HFFc6 (cell line): ENCODE data around the gene BMP2. TPM values are rescaled to one million over a fixed set of nuclear protein-coding genes. Genes with fewer than 3 reads are reported as not detected.

ENCODE experiments used
- DNase-seq: peaks from one replicate; pipeline ENCODE4 v3.0.0-alpha.2; 2018
- H3K27ac Mint-ChIP-seq: 2 replicates; pipeline ENCODE4 v1.8.0; 2020; ENCODE audit warnings: mild to moderate bottlenecking, mixed read lengths
- H3K27me3 Mint-ChIP-seq: 2 replicates; pipeline ENCODE4 v1.8.0; 2021; ENCODE audit warnings: mild to moderate bottlenecking, moderate library complexity, mixed read lengths; ENCODE audit not compliant: insufficient read depth
- H3K36me3 Mint-ChIP-seq: 2 replicates; pipeline ENCODE4 v1.8.0; 2021; ENCODE audit warnings: low read depth, mixed read lengths
- H3K4me1 Mint-ChIP-seq: 2 replicates; pipeline ENCODE4 v1.8.0; 2020; ENCODE audit warnings: low read depth, mixed read lengths
- H3K4me3 Mint-ChIP-seq: 2 replicates; pipeline ENCODE4 v1.8.0; 2020; ENCODE audit warnings: mild to moderate bottlenecking, moderate library complexity, mixed read lengths
- H3K9me3 Mint-ChIP-seq: 2 replicates; pipeline ENCODE4 v1.8.0; 2020; ENCODE audit warnings: mild to moderate bottlenecking, mixed read lengths
- total RNA-seq, 6 experiments: library from RNA; stranded (reverse); fragmentation: NEBNext Ultra II Directional; extraction: Animal tissue kit (Norgen Biotek cat#: 25700); gene quantifications; 2 replicates in 1 of 6; 3 replicates in 5 of 6; pipeline ENCODE4 v1.2.3, GENCODE V29; 2021
- TF ChIP-seq, protein P1 (sequence below): fragments of 200-600 bp; sonication (generic); IDR thresholded peaks from 2 replicates; pipeline ENCODE4 v1.5.0; 2021; ENCODE audit warnings: antibody characterized with exemption, mild to moderate bottlenecking

Gene BMP2
- total RNA-seq, 6 experiments from 2014 or later = 0.05 to 0.07 (median 0.05) TPM; not detected in 3

DNA sequence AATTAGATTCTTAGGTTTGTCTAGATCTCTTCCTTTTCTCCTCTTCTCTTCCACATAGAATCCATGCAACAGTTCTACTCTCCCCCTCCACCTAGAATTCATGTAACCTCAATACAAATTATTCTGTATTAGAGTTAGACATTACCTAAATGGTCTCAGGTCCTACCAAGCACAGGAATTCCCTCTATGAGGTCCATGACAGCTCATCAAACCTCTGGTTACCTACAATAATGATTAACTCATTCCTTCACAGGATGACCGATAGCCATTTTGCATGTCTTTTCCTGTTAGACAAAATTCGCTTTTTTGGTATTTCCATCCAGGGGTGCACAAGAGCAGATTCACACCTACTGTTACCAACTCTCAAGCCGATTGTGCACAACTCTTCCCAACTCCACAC, 27.4 kb upstream of the BMP2 start:
- no peak overlapping the region for H3K4me3 Mint-ChIP-seq
- no peaks in the 10 kb centered on the region for H3K36me3 Mint-ChIP-seq
- DNase-seq = no peak
- no peak overlapping the region for H3K27ac Mint-ChIP-seq
- TF ChIP-seq, protein P1, sequence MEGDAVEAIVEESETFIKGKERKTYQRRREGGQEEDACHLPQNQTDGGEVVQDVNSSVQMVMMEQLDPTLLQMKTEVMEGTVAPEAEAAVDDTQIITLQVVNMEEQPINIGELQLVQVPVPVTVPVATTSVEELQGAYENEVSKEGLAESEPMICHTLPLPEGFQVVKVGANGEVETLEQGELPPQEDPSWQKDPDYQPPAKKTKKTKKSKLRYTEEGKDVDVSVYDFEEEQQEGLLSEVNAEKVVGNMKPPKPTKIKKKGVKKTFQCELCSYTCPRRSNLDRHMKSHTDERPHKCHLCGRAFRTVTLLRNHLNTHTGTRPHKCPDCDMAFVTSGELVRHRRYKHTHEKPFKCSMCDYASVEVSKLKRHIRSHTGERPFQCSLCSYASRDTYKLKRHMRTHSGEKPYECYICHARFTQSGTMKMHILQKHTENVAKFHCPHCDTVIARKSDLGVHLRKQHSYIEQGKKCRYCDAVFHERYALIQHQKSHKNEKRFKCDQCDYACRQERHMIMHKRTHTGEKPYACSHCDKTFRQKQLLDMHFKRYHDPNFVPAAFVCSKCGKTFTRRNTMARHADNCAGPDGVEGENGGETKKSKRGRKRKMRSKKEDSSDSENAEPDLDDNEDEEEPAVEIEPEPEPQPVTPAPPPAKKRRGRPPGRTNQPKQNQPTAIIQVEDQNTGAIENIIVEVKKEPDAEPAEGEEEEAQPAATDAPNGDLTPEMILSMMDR = no peak
- H3K27me3 Mint-ChIP-seq = no peaks in the 10 kb centered on the region
- peaks cover 36% of the 10 kb centered on the region for H3K9me3 Mint-ChIP-seq
- H3K4me1 Mint-ChIP-seq = no peaks in the 10 kb centered on the region

DNA sequence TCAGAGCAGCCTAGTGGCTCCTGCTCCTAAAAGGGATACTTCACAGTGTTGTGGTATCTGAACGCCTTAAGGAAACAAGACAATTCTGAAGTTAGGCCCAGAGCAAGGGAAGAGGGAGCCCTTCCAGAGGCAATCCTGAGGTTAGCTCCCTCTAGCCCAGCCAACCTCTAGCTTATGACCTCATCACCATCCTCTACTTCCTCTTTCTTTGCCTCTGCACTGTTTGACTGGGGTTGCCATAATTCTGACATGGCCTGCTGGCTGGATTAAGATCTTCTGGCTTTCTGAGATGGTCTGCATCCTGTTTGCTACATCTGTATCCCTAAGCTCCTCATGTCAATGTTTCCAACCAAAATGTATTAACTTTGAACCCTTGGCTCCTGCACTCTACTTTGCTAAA, 23.3 kb upstream of the BMP2 start:
- Mint-ChIP-seq H3K36me3 (no peaks in the 10 kb centered on the region), H3K27ac (no peak overlapping the region), H3K4me3 (no peak overlapping the region), H3K27me3 (no peaks in the 10 kb centered on the region), H3K9me3 (peaks cover 23% of the 10 kb centered on the region), H3K4me1 (no peaks in the 10 kb centered on the region)
- TF ChIP-seq, protein P1 = no peak
- DNase-seq = no peak

DNA sequence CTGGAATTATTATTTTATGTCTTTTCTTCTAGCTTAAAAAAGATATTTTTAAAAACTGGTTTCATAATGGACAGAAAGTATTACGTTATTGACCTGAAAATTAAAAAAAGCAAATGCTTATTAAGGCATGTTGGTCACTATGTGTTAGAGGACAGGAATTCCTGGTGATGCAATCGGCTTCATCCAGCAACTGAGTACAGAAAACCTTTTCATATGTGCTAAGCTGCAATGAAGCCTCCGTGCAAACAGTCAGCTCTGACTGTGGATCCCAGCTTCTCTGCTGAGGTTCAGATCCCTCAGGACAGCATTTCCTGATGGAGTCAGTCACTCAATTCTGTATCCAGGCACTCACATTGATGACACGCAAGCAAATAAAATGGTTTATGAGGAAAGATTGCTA, 22.7 kb upstream of the BMP2 start:
- TF ChIP-seq, protein P1 = no peak
- no peaks in the 10 kb centered on the region for H3K4me1 Mint-ChIP-seq
- no peaks in the 10 kb centered on the region for H3K36me3 Mint-ChIP-seq
- H3K27me3 Mint-ChIP-seq = no peaks in the 10 kb centered on the region
- DNase-seq = no peak
- no peak overlapping the region for H3K27ac Mint-ChIP-seq
- H3K9me3 Mint-ChIP-seq = peaks cover 22% of the 10 kb centered on the region
- H3K4me3 Mint-ChIP-seq = no peak overlapping the region

DNA sequence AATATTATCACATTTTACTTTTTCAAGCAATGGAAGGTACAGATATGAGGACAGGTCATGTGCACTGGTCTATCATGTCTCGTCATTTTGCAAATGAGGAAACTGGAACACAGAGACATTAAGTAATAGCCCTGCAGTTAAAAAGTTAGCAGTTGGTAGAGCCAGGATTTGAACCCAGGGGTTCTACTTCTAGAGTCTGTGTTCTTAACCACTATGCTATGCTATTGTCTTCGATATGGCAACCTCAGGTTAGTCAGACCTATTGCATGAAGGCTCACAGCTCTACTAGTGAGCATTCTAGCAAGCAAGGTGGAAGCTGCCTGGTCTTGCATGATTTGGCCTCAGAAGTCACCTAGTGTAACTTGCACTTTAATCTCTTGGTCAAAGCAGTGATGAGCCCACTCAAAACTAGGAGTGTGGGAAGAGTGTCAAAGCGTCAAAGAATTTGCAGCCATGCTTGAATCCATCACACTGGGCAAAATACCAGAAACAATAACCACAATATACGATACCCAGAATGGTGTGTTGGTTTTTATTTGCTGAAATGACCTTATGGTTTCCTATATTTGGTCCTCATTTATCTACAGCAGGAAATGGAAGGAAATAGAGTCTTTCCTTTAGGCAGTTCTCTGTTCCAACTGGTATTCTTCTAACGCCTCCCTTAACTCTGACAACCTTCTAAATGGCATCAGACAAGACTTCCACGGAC, 20.4 kb upstream of the BMP2 start:
- TF ChIP-seq, protein P1 = no peak
- H3K27me3 Mint-ChIP-seq = no peaks in the 10 kb centered on the region
- H3K27ac Mint-ChIP-seq = no peak overlapping the region
- H3K9me3 Mint-ChIP-seq = peaks cover 13% of the 10 kb centered on the region
- no peaks in the 10 kb centered on the region for H3K36me3 Mint-ChIP-seq
- no peak for DNase-seq
- no peak overlapping the region for H3K4me3 Mint-ChIP-seq
- no peaks in the 10 kb centered on the region for H3K4me1 Mint-ChIP-seq

DNA sequence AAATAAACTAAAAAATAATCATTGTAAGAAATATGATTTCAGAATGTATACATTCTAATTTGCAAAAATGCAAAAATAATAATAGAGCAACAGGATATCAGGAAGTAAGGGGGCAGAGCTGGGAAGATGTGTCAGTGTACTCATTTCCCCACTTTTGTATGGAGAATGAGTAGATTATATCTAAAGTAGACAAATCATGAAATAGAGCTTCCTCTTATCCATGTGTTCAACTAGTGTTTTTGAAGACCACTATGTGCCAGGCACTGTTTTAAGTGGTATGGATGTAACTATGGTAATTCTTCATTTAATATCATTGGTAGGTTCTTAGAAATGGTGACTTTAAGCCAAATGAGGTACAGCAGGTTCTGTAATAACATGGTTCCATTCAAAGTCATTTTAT, 17.0 kb upstream of the BMP2 start:
- Mint-ChIP-seq H3K9me3 (no peaks in the 10 kb centered on the region; the same call in 1 of the 2 replicates), H3K27me3 (no peaks in the 10 kb centered on the region), H3K36me3 (no peaks in the 10 kb centered on the region), H3K27ac (no peak overlapping the region), H3K4me1 (no peaks in the 10 kb centered on the region), H3K4me3 (no peak overlapping the region)
- DNase-seq = no peak
- TF ChIP-seq, protein P1 = no peak
